Endothelial cell of umbilical vein (primary cell): ENCODE results near the gene CNTNAP2. TPM values are rescaled to one million over a fixed set of nuclear protein-coding genes. Genes with fewer than 3 reads are reported as not detected.

ENCODE experiments used
- BruUV-seq: library from RNA; stranded (reverse); fragments of 400-500 nt; replicated peaks from 2 replicates; lab custom pipeline; 2021; lab: Mats Ljungman, UMichigan
- CTCF ChIA-PET: fragments of 300-600, 350-600 bp; sonication (Branson Sonifier 250); formaldehyde crosslinking; loops from one replicate; lab custom pipeline; 2021; ENCODE audit warnings: antibody characterized with exemption, inconsistent platforms; lab: Charles Lee
- POLR2A ChIA-PET: fragments of 300-600, 350-600 bp; sonication (Branson Sonifier 250); formaldehyde crosslinking; loops from one replicate; lab custom pipeline; 2021; ENCODE audit warnings: antibody characterized with exemption, inconsistent platforms; lab: Charles Lee
- DNase-seq: peaks from one replicate; pipeline ENCODE4 v3.0.0-alpha.2; 2011; ENCODE audit warnings: low read depth, low spot score
- FAIRE-seq: peaks from 2 replicates; lab custom pipeline; 2011; peaks lifted over from hg19 to GRCh38; lab: Jason Lieb, UNC
- H2AFZ ChIP-seq: 2 replicates; pipeline ENCODE4 v1.6.0; 2012; ENCODE audit warnings: low read depth, low read length, control low read depth, inconsistent platforms
- H3K27ac ChIP-seq: 2 replicates; pipeline ENCODE4 v1.5.1; 2011; ENCODE audit warnings: low read depth, mild to moderate bottlenecking, control low read depth, low read length, moderate library complexity; ENCODE audit not compliant: insufficient read depth
- H3K27me3 ChIP-seq, 2 experiments: 2 replicates each; pipeline versions ENCODE4 v1.6.0 to v1.6.1; 2011; ENCODE audit warnings: low read length in 2 of 2, mixed read lengths in 1 of 2; ENCODE audit not compliant: control insufficient read depth in 2 of 2, insufficient read depth in 2 of 2
- H3K36me3 ChIP-seq, 2 experiments: 2 replicates in 1 of 2; 3 replicates in 1 of 2; pipeline ENCODE4 v1.5.1; 2011; ENCODE audit warnings: low read length in 2 of 2, mild to moderate bottlenecking in 1 of 2, moderate library complexity in 1 of 2; ENCODE audit not compliant: control insufficient read depth in 2 of 2, insufficient read depth in 2 of 2; ENCODE audit errors: extremely low read depth in 1 of 2
- H3K4me1 ChIP-seq: 3 replicates; pipeline ENCODE4 v1.5.1; 2011; ENCODE audit warnings: mild to moderate bottlenecking, low read length; ENCODE audit not compliant: control insufficient read depth, insufficient read depth; ENCODE audit errors: extremely low read depth
- H3K4me2 ChIP-seq: 2 replicates; pipeline ENCODE4 v1.6.1; 2011; ENCODE audit warnings: low read length, control low read depth, mixed read lengths; ENCODE audit not compliant: insufficient read depth
- H3K4me3 ChIP-seq, 3 experiments: fragments of 200-600 bp in 1 of 3; sonication (generic), shearing (Covaris generic) in 1 of 3; replicated peaks in 1 of 3; 2 replicates each; pipeline ENCODE4 v1.5.1; 2011 to 2016; ENCODE audit warnings: control low read depth in 3 of 3, low read length in 3 of 3, mild to moderate bottlenecking in 2 of 3, inconsistent platforms in 1 of 3, low read depth in 1 of 3, moderate library complexity in 1 of 3; ENCODE audit not compliant: insufficient read depth in 1 of 3
- H3K79me2 ChIP-seq: 2 replicates; pipeline ENCODE4 v1.6.0; 2012; ENCODE audit warnings: low read length, inconsistent platforms; ENCODE audit not compliant: control insufficient read depth, insufficient read depth
- H3K9ac ChIP-seq: replicated peaks from 2 replicates; pipeline ENCODE3; 2011; ENCODE audit warnings: low read length, control low read depth; ENCODE audit not compliant: insufficient read depth; ENCODE audit errors: extremely low read depth
- H3K9me1 ChIP-seq: replicated peaks from 3 replicates; pipeline ENCODE4 v1.6.0; 2011; ENCODE audit warnings: mild to moderate bottlenecking, low read length; ENCODE audit not compliant: control insufficient read depth, insufficient read depth; ENCODE audit errors: extremely low read depth
- H3K9me3 ChIP-seq: replicated peaks from 2 replicates; pipeline ENCODE4 v1.5.1; 2012; ENCODE audit warnings: low read length, inconsistent platforms; ENCODE audit not compliant: control insufficient read depth, insufficient read depth
- H4K20me1 ChIP-seq: replicated peaks from 2 replicates; pipeline ENCODE3; 2011; ENCODE audit warnings: mild to moderate bottlenecking, low read length; ENCODE audit not compliant: control insufficient read depth, insufficient read depth; ENCODE audit errors: extremely low read depth
- EZH2 ChIP-seq: IDR thresholded peaks from 2 replicates; pipeline ENCODE4 v1.6.1; 2012; ENCODE audit warnings: borderline replicate concordance, low read depth, mild to moderate bottlenecking, moderate library complexity, low read length, inconsistent platforms; ENCODE audit not compliant: severe bottlenecking
- FOS ChIP-seq: IDR thresholded peaks from 2 replicates; pipeline ENCODE4 v1.6.1; 2011; ENCODE audit warnings: mild to moderate bottlenecking, low read length, moderate library complexity, borderline replicate concordance; ENCODE audit not compliant: insufficient read depth
- GATA2 ChIP-seq: IDR thresholded peaks from 2 replicates; pipeline ENCODE4 v1.7.0; 2011; ENCODE audit warnings: low read depth, mild to moderate bottlenecking, moderate library complexity, mixed read lengths, low read length; ENCODE audit not compliant: insufficient read length, insufficient read depth
- JUN ChIP-seq: IDR thresholded peaks from 2 replicates; pipeline ENCODE4 v1.6.1; 2011; ENCODE audit warnings: borderline replicate concordance, low read depth; ENCODE audit not compliant: insufficient read length, insufficient read depth
- MYC ChIP-seq: IDR thresholded peaks from one replicate; pipeline ENCODE4 v1.6.1; 2011; ENCODE audit warnings: mild to moderate bottlenecking, low read depth, low read length
- POLR2A ChIP-seq: IDR thresholded peaks from 2 replicates; pipeline ENCODE4 v1.6.1; 2012; ENCODE audit warnings: low read depth, mild to moderate bottlenecking, control low read depth, low read length
- POLR2AphosphoS5 ChIP-seq: IDR thresholded peaks from 2 replicates; pipeline ENCODE4 v1.6.1; 2012; ENCODE audit warnings: low read depth, mild to moderate bottlenecking, control low read depth, low read length, moderate library complexity; ENCODE audit not compliant: insufficient read depth
- dilution Hi-C: fragments of 300-500 bp; cut with MboI; formaldehyde crosslinking; loops from one replicate; pipeline ENCODE4 v1.15.0; 2019; ENCODE audit warnings: low sequenced_read_pairs; ENCODE audit not compliant: extremely low pct_ligation_motif_present
- intact Hi-C: fragments of 100-400 bp; cut with micrococcal nuclease; formaldehyde crosslinking; loops from one replicate; pipeline ENCODE4 v1.10.0; 2022
- polyA plus RNA-seq, 4 experiments: library from polyadenylated mRNA; depleted of rRNA in 3 of 4; stranded (reverse) in 3 of 4; unstranded in 1 of 4; fragments of >200 nt; gene quantifications; 2 replicates each; pipeline versions ENCODE4 v1.2.1 to v1.2.3, GENCODE V29; 2011 to 2012; ENCODE audit warnings: missing spikeins in 1 of 4
- total RNA-seq: library from RNA; stranded (reverse); gene quantifications from 2 replicates; pipeline ENCODE4 v1.2.3, GENCODE V29; 2021
- TF ChIP-seq, protein P1 (sequence below), 2 donors: IDR thresholded peaks; 1 replicate in 1 of 2; 2 replicates in 1 of 2; pipeline ENCODE4 v1.5.1; 2011; ENCODE audit warnings: low read length in 2 of 2, mild to moderate bottlenecking in 2 of 2, moderate library complexity in 2 of 2, control low read depth in 1 of 2, inconsistent platforms in 1 of 2, low read depth in 1 of 2; ENCODE audit not compliant: insufficient read depth in 1 of 2; ENCODE audit errors: extremely low read depth in 1 of 2
- TF ChIP-seq, protein P2 (sequence below): IDR thresholded peaks from 2 replicates; pipeline ENCODE4 v1.6.1; 2011; ENCODE audit not compliant: insufficient read depth, insufficient read length

Gene CNTNAP2
- total and polyA plus RNA-seq, 2 donors (not counting 3 experiments of a cell fraction or from before 2014, with no cell fraction given): not detected

DNA sequence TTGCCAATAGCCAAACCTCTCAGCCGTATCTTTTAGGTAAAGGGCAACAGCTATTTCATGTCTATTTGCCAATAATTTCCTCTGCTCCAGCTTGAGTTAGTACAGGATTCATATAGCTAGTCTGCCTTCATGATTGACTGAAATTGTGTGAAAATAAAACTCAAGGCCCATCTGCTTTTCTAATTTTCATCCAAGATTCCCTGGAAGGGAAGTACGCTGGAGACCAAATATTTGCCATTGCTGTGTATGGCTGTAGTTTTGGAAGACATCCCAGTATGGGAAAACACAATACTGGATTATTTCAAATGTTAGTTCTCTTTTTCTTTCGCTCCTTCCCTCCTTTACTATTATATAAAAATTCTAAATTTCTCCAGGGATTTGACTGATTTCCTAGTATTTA, 652.4 kb downstream of the CNTNAP2 start:
- no peak for FAIRE-seq
- intact Hi-C loops: no loop called here

DNA sequence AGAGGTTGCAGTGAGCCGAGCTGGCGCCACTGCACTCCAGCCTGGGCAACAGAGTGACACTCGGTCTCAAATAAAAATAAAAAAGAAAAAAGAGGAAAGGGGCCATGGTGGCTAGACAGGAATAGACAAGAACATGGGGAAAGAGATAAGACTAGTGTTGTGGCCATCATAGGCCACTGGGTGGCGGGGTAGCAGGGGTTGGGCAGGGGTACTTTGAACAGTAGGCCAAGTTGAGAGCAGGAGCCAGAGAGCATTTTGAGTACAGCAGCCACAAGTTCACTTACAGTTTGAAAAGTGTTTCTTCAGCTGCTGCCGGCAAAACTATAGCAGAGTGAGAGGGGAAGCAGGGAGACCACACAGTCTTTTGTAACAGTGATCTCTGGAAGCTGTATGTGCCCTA, 656.0 kb downstream of the CNTNAP2 start:
- intact Hi-C loops: no loop called here

More for the DNA sequence above, 652.4 kb downstream of the CNTNAP2 start:
- H3K9ac ChIP-seq: no peak overlapping the region
- no peaks in the 10 kb centered on the region for H3K9me1 ChIP-seq
- no peak overlapping the region for H3K4me3 ChIP-seq
- H3K27me3 ChIP-seq: no peaks in the 10 kb centered on the region
- no peaks in the 10 kb centered on the region for H4K20me1 ChIP-seq
- no peaks in the 10 kb centered on the region for H3K9me3 ChIP-seq
- no peak overlapping the region for H2AFZ ChIP-seq
- no peaks in the 10 kb centered on the region for H3K79me2 ChIP-seq
- H3K4me2 ChIP-seq: no peak overlapping the region
- ChIA-PET CTCF (no interaction called here), POLR2A (no interaction called here)
- TF ChIP-seq EZH2: no peak
- TF ChIP-seq, protein P1, sequence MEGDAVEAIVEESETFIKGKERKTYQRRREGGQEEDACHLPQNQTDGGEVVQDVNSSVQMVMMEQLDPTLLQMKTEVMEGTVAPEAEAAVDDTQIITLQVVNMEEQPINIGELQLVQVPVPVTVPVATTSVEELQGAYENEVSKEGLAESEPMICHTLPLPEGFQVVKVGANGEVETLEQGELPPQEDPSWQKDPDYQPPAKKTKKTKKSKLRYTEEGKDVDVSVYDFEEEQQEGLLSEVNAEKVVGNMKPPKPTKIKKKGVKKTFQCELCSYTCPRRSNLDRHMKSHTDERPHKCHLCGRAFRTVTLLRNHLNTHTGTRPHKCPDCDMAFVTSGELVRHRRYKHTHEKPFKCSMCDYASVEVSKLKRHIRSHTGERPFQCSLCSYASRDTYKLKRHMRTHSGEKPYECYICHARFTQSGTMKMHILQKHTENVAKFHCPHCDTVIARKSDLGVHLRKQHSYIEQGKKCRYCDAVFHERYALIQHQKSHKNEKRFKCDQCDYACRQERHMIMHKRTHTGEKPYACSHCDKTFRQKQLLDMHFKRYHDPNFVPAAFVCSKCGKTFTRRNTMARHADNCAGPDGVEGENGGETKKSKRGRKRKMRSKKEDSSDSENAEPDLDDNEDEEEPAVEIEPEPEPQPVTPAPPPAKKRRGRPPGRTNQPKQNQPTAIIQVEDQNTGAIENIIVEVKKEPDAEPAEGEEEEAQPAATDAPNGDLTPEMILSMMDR (IDR thresholded peaks at IDR 0.05; ENCODE audit: extremely low read depth in 1 of 2, insufficient read depth in 1 of 2, low read depth in 1 of 2, low read length in 2 of 2): no peak
- no peak for TF ChIP-seq FOS
- no peak for TF ChIP-seq POLR2AphosphoS5
- TF ChIP-seq GATA2: no peak
- TF ChIP-seq, protein P2, sequence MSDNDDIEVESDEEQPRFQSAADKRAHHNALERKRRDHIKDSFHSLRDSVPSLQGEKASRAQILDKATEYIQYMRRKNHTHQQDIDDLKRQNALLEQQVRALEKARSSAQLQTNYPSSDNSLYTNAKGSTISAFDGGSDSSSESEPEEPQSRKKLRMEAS: no peak
- H3K36me3 ChIP-seq: no peaks in the 10 kb centered on the region
- dilution Hi-C loops: no loop called here
- no TSS peak for BruUV-seq
- H3K4me1 ChIP-seq: no peaks in the 10 kb centered on the region
- H3K27ac ChIP-seq: no peak overlapping the region
- no peak for DNase-seq

More for the DNA sequence above, 656.0 kb downstream of the CNTNAP2 start:
- Histone ChIP-seq H3K79me2 (no peaks in the 10 kb centered on the region), H3K4me3 (no peak overlapping the region), H2AFZ (no peak overlapping the region), H3K9me3 (peaks cover 4% of the 10 kb centered on the region), H3K9me1 (no peaks in the 10 kb centered on the region), H3K27ac (no peak overlapping the region), H3K27me3 (no peaks in the 10 kb centered on the region), H3K4me1 (no peaks in the 10 kb centered on the region), H3K9ac (no peak overlapping the region), H3K4me2 (no peak overlapping the region), H3K36me3 (no peaks in the 10 kb centered on the region), H4K20me1 (no peaks in the 10 kb centered on the region)
- ChIA-PET POLR2A (no interaction called here), CTCF (no interaction called here)
- no peak for DNase-seq
- no TSS peak for BruUV-seq
- TF ChIP-seq GATA2 (no peak), POLR2A (no peak), JUN (no peak), FOS (no peak), MYC (no peak), POLR2AphosphoS5 (no peak), EZH2 (no peak)
- TF ChIP-seq, protein P2: no peak
- TF ChIP-seq, protein P1 (IDR thresholded peaks at IDR 0.05; ENCODE audit: extremely low read depth in 1 of 2, insufficient read depth in 1 of 2, low read depth in 1 of 2, low read length in 2 of 2): no peak
- dilution Hi-C loops: no loop called here
- no peak for FAIRE-seq
